A673 (cell line): Measurements from ENCODE around the gene CCDC57. TPM values are rescaled to one million over a fixed set of nuclear protein-coding genes. Genes with fewer than 3 reads are reported as not detected.

Experiments
- BruUV-seq: library from RNA; stranded (reverse); fragments of 400-500 nt; replicated peaks from 2 replicates; lab custom pipeline; 2021; lab: Mats Ljungman, UMichigan
- CTCF ChIA-PET: fragments of 300-600 bp; sonication (Branson Sonifier 250); formaldehyde crosslinking; loops from one replicate; lab custom pipeline; 2022; ENCODE audit warnings: antibody characterized with exemption; lab: Charles Lee
- POLR2A ChIA-PET: fragments of 300-600 bp; sonication (Branson Sonifier 250); formaldehyde crosslinking; loops from one replicate; lab custom pipeline; 2022; ENCODE audit warnings: antibody characterized with exemption; ENCODE audit not compliant: low non-redundant PET; lab: Charles Lee
- DNase-seq: peaks from one replicate; pipeline ENCODE4 v3.0.0-alpha.2; 2015; ENCODE audit warnings: low spot score
- H3K27ac ChIP-seq: fragments of 200-600 bp; sonication (generic); 2 replicates; pipeline ENCODE4 v1.5.1; 2016; ENCODE audit warnings: mixed run types, low read depth, mild to moderate bottlenecking, mixed read lengths, antibody characterized with exemption, low read length; ENCODE audit not compliant: poor library complexity, severe bottlenecking
- H3K27me3 ChIP-seq: fragments of 200-600 bp; sonication (generic); replicated peaks from 2 replicates; pipeline ENCODE4 v1.6.1; 2017; ENCODE audit warnings: mixed run types, low read depth, mild to moderate bottlenecking, mixed read lengths, antibody characterized with exemption, low read length; ENCODE audit not compliant: insufficient read depth, poor library complexity
- H3K36me3 ChIP-seq: fragments of 200-600 bp; sonication (generic); 2 replicates; pipeline ENCODE4 v1.6.1; 2016; ENCODE audit warnings: mixed run types, mild to moderate bottlenecking, mixed read lengths, antibody characterized with exemption, low read length; ENCODE audit not compliant: insufficient read depth, poor library complexity, severe bottlenecking
- H3K4me1 ChIP-seq: fragments of 200-600 bp; sonication (generic); 2 replicates; pipeline ENCODE4 v1.6.1; 2017; ENCODE audit warnings: mixed run types, mild to moderate bottlenecking, mixed read lengths, antibody characterized with exemption, low read length; ENCODE audit not compliant: insufficient read depth, poor library complexity, severe bottlenecking
- H3K4me3 ChIP-seq: fragments of 200-600 bp; sonication (generic); 2 replicates; pipeline ENCODE4 v1.5.1; 2016; ENCODE audit warnings: low read depth, mixed run types, mild to moderate bottlenecking, mixed read lengths, low read length; ENCODE audit not compliant: poor library complexity, severe bottlenecking
- H3K9me3 ChIP-seq: fragments of 200-600 bp; sonication (generic); 2 replicates; pipeline ENCODE4 v1.6.1; 2016; ENCODE audit warnings: mixed run types, low read depth, mild to moderate bottlenecking, mixed read lengths, antibody characterized with exemption, low read length; ENCODE audit not compliant: poor library complexity, severe bottlenecking
- EZH2 ChIP-seq: fragments of 200-600 bp; sonication (generic); IDR thresholded peaks from 2 replicates; pipeline ENCODE4 v1.6.1; 2017; ENCODE audit warnings: borderline replicate concordance, low read depth, mild to moderate bottlenecking, mixed read lengths, antibody characterized with exemption, low read length; ENCODE audit not compliant: poor library complexity, severe bottlenecking
- intact Hi-C: fragments of 100-400 bp; cut with micrococcal nuclease; formaldehyde crosslinking; loops from one replicate; pipeline ENCODE4 v1.10.0; 2022; ENCODE audit not compliant: unreplicated experiment
- total RNA-seq: library from RNA; stranded (reverse); gene quantifications from 2 replicates; pipeline ENCODE4 v1.2.3, GENCODE V29; 2021
- TF ChIP-seq, protein P1 (sequence below): fragments of 300-800, 200-600 bp; sonication (generic); conservative IDR thresholded peaks from 2 replicates; pipeline ENCODE4 v1.5.1; 2017; ENCODE audit warnings: low read depth, mild to moderate bottlenecking, antibody characterized with exemption, low read length, moderate library complexity, mixed read lengths

Gene CCDC57
- total RNA-seq, 1 experiment from 2014 or later, result 43.6 TPM

DNA sequence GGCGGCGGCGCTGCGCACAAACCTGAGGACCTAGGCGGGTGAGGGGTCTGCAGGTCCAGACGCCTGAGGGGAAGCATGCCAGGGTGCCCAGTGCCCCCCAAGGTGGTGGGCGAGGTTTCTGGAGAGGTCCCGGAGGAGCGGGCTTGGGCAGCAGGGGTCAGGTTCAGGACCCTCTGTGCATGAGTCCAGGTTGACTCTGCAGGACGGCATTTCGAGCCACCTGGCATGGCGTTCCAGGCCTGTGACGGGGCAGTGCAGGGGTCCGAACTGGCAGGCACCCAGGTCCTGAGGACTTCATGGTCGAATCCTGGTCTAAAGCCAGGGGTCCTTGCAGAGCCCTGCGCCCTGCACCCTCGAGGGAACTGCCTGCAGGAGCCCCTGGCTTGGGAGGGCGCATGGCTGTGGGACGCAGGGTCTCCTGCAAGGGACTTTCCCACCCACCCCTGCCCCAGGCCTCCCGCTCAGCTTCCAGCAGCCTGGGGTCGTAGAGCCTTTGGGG lies 19.7 kb upstream of the CCDC57 start:
- intact Hi-C loops, result no loop called here
- H3K9me3 ChIP-seq, result no peaks in the 10 kb centered on the region
- TF ChIP-seq, protein P1, sequence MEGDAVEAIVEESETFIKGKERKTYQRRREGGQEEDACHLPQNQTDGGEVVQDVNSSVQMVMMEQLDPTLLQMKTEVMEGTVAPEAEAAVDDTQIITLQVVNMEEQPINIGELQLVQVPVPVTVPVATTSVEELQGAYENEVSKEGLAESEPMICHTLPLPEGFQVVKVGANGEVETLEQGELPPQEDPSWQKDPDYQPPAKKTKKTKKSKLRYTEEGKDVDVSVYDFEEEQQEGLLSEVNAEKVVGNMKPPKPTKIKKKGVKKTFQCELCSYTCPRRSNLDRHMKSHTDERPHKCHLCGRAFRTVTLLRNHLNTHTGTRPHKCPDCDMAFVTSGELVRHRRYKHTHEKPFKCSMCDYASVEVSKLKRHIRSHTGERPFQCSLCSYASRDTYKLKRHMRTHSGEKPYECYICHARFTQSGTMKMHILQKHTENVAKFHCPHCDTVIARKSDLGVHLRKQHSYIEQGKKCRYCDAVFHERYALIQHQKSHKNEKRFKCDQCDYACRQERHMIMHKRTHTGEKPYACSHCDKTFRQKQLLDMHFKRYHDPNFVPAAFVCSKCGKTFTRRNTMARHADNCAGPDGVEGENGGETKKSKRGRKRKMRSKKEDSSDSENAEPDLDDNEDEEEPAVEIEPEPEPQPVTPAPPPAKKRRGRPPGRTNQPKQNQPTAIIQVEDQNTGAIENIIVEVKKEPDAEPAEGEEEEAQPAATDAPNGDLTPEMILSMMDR, result no peak
- TF ChIP-seq EZH2, result no peak
- H3K36me3 ChIP-seq, result no peaks in the 10 kb centered on the region
- no peak overlapping the region for H3K27ac ChIP-seq
- CTCF ChIA-PET, result no interaction called here
- BruUV-seq, result no TSS peak
- peaks cover 7% of the 10 kb centered on the region for H3K27me3 ChIP-seq
- POLR2A ChIA-PET, result no interaction called here
- DNase-seq, result no peak
- peaks cover 38% of the 10 kb centered on the region for H3K4me1 ChIP-seq
- H3K4me3 ChIP-seq, result no peak overlapping the region

DNA sequence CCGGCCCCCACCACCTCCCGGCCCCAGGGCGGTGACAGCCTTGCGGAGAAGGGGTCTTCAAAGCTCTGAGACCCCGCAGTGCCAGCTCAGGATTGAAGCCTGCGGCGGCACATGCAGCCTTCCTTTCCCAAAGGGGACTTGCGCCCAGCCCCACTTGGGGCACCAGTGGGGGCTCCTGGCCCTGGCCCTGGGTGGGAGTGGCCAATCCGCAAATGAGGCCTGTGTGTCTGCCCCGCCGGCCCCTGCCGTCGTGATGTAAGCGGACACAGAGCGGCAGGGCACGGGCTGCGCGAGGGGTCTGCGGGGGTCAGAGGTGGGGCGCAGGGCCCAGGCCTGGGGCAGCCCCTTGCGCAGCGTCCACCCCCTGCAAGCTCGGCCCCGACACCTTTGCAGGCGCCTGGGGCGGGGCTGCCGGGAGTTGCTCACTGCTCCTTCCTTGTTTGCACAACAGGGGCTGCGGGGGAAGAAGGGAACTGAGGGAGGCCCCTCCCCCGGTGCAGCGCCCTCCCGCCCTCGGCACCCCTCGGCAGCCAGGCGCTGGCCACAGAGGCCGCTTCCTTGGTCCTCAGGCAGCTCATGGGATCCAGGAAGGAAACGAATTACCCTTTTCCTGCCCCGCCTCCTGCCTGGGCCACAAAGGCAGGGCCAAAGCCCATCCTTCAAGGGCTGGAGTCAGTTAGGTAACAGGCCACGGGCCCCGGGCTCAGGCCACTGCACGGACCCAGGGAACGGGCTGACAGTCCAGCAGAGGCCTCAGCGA lies 19.1 kb upstream of the CCDC57 start:
- ChIA-PET CTCF (no interaction called here), POLR2A (no interaction called here)
- intact Hi-C loops, result no loop called here
- TF ChIP-seq EZH2, result no peak
- TF ChIP-seq, protein P1, result no peak
- Histone ChIP-seq H3K27me3 (peaks cover 7% of the 10 kb centered on the region), H3K27ac (no peak overlapping the region), H3K4me3 (peak overlapping the region; percentile 31), H3K4me1 (peaks cover 32% of the 10 kb centered on the region), H3K36me3 (no peaks in the 10 kb centered on the region), H3K9me3 (no peaks in the 10 kb centered on the region)
- BruUV-seq, result no TSS peak
- DNase-seq, result no peak

DNA sequence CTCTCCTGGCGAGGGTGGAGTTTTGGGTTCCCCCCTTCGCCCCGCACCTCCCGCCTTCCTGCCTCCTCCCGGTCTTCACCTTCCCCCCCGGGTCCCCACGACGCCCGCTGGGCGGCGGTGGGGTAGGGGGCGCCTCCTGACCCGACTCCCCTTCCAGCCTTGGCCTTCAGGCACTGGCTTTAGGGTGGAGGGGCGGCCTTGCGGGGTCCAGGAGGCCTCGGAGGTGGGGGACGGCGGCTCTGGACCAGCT lies 18.6 kb upstream of the CCDC57 start:
- no peaks in the 10 kb centered on the region for H3K9me3 ChIP-seq
- intact Hi-C loops, result no loop called here
- POLR2A ChIA-PET, result no interaction called here
- no TSS peak for BruUV-seq
- H3K36me3 ChIP-seq, result no peaks in the 10 kb centered on the region
- CTCF ChIA-PET, result no interaction called here
- no peak for DNase-seq
- H3K4me1 ChIP-seq, result peaks cover 27% of the 10 kb centered on the region
- peak overlapping the region; percentile 31 for H3K4me3 ChIP-seq
- H3K27me3 ChIP-seq, result peaks cover 7% of the 10 kb centered on the region
- H3K27ac ChIP-seq, result no peak overlapping the region
- no peak for TF ChIP-seq EZH2
- TF ChIP-seq, protein P1, result no peak
